K562 (cell line): ENCODE measurements around the gene CNRIP1.

Experiments
- CEBPB ChIP-seq: fragments of 450-650 bp; IDR thresholded peaks from 2 replicates; pipeline ENCODE4 v1.6.1; 2016; ENCODE audit warnings: missing genetic modification characterization, missing compliant biosample characterization
- POLR2A ChIP-seq: fragments of 450-650 bp; conservative IDR thresholded peaks from 2 replicates; pipeline ENCODE4 v1.6.1; 2016
- SMARCC2 ChIP-seq: fragments of 450-650 bp; IDR thresholded peaks from 2 replicates; pipeline ENCODE4 v1.6.1; 2017; ENCODE audit warnings: antibody characterized with exemption, moderate library complexity, mild to moderate bottlenecking, low read depth

GRCh38 chr2:68252400-68253218 is 67.1 kb downstream of the CNRIP1 start, which contains the start of gene PPP3R1:
- TF ChIP-seq CEBPB (tag) (no peak), SMARCC2 (no peak), POLR2A (peak; percentile 94)
